ENCODE results near the gene LBHD2. TPM values are rescaled to one million over a fixed set of nuclear protein-coding genes. Genes with fewer than 3 reads are reported as not detected.
A peak's percentile ranks its signal among the peaks of the same experiment; 100 is the strongest.

Gene LBHD2
- total RNA-seq, 1 experiment from 2014 or later: not detected

DNA sequence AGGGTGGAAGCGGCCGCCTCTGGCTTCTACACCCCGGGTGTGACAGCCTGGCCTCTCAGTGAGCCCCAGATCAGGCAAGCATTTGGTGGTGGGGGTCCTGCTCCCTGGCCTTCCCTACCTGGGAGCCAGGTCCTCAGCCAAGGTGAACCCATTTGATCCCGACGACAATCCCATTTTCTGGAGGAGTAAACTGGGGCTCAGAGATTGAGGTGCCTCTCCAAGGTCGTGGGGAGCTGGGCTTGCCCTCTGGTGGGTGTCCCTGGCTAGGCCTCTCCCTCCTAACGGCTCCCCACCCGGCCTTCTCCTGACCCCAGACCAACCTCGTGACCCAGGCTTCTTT is 7.8 kb downstream of the LBHD2 start:
- Histone ChIP-seq H2AFZ (ENCODE audit: low read depth, low read length, poor library complexity, severe bottlenecking) (peak overlapping the region; percentile 88), H3K9me3 (ENCODE audit: control insufficient read depth in 1 of 2, insufficient read depth in 1 of 2, low read depth in 1 of 2, low read length in 2 of 2) (no peaks in the 10 kb centered on the region), H3K4me1 (ENCODE audit: control insufficient read depth in 1 of 2, insufficient read depth in 2 of 2, low read length in 2 of 2) (peaks cover 8 to 13% of the 10 kb centered on the region in 2 experiments), H3K9me2 (ENCODE audit: insufficient read depth) (no peaks in the 10 kb centered on the region), H3K4me3 (replicated peaks in 1 of 2; ENCODE audit: low read depth in 1 of 2, low read length in 2 of 2) (peak overlapping the region; percentile 31 to 53), H3K79me2 (ENCODE audit: insufficient read depth, low read length) (no peaks in the 10 kb centered on the region), H3K27me3 (ENCODE audit: insufficient read depth, low read length) (no peaks in the 10 kb centered on the region), H3K4me2 (ENCODE audit: low read length) (peak overlapping the region; percentile 88), H3K36me3 (ENCODE audit: control insufficient read depth in 1 of 2, insufficient read depth in 2 of 2, low read length in 2 of 2) (no peaks in the 10 kb centered on the region), H3K27ac (ENCODE audit: low read depth, low read length) (peak overlapping the region; percentile 54; the same call in 1 of the 2 replicates), H4K20me1 (ENCODE audit: insufficient read depth) (no peaks in the 10 kb centered on the region), H3K9ac (ENCODE audit: low read length) (peak overlapping the region; percentile 51)
- TF ChIP-seq CTCF (IDR thresholded peaks at IDR 0.05 in 2 of 3, conservative IDR thresholded peaks at IDR 0.05 in 1 of 3; ENCODE audit: borderline replicate concordance in 1 of 3, insufficient read depth in 1 of 3, low read depth in 2 of 3, low read length in 2 of 3) (peak in 1 of 3 experiments; percentile 4; a peak in 1 of 6 replicates), REST (IDR thresholded peaks at IDR 0.05; ENCODE audit: low read depth) (no peak), CBX3 (IDR thresholded peaks at IDR 0.05; ENCODE audit: low read depth) (no peak), YY1 (IDR thresholded peaks at IDR 0.05; ENCODE audit: extremely low read depth, insufficient replicate concordance, low read depth, low read length) (no peak), ZFX (IDR thresholded peaks at IDR 0.05) (no peak), RAD21 (IDR thresholded peaks at IDR 0.05; ENCODE audit: low read depth) (no peak)
- TF ChIP-seq, protein P1, sequence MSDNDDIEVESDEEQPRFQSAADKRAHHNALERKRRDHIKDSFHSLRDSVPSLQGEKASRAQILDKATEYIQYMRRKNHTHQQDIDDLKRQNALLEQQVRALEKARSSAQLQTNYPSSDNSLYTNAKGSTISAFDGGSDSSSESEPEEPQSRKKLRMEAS (IDR thresholded peaks at IDR 0.05): no peak
- ChIA-PET POLR2A (no interaction called here), RAD21 (ENCODE audit: low non-redundant PET in 1 of 2, low total read pairs in 2 of 2, uncharacterized antibody in 2 of 2, unreplicated experiment in 2 of 2) (no interaction called here), CTCF (no interaction called here)
- BruUV-seq (replicated peaks): no TSS peak
- ATAC-seq: no peak
- intact Hi-C loops (cut with micrococcal nuclease): no loop called here
- no peak for DNase-seq (ENCODE audit: low read depth, low spot score)
